Measurements from ENCODE around the gene TBC1D10B.

GRCh38 chr16:30342751-30343490 is 27.4 kb downstream of the TBC1D10B start:
- no peak for TF ChIP-seq CTCF (IDR thresholded peaks at IDR 0.05)
- TF ChIP-seq POLR2A (IDR thresholded peaks at IDR 0.05), result no peak

Data from right lobe of liver (tissue), 4 donors.